ENCODE results near the gene RAB5IF. TPM values are rescaled to one million over a fixed set of nuclear protein-coding genes. Genes with fewer than 3 reads are reported as not detected.

RAB5IF gene
- total and polyA plus RNA-seq, 10 of the 15 experiments (the other 5 are each of a cell fraction or from before 2014, with no cell fraction given), result 19.4 to 246 (median 92.0) TPM

- ChIA-PET RAD21 (ENCODE audit: unreplicated experiment) (interaction anchor here (0.8 kb wide), 1 partner anchor 12 kb away, joined by 3 read pairs; the partner anchor contains the start of gene TGIF2), POLR2A (interaction anchor here (0.7 to 2.8 kb wide), 6 partner anchors 9 to 250 kb away, joined by 3 to 15 read pairs (median 8); partner anchors contain the start of gene RAB5IF), CTCF (interaction anchor here (0.8 to 2.0 kb wide), 5 partner anchors 9 to 147 kb away, joined by 3 to 6 read pairs (median 3); no protein-coding TSS in a partner anchor), SMC1A (ENCODE audit: uncharacterized antibody, unreplicated experiment) (interaction anchor here (1.5 to 3.0 kb wide), 2 partner anchors 9 kb away, joined by 6 to 12 read pairs; no protein-coding TSS in a partner anchor)
- DNase-seq (ENCODE audit: low read depth, low spot score), result no peak
- intact Hi-C loops (cut with micrococcal nuclease; ENCODE audit: unreplicated experiment) (no loop called here), in situ Hi-C loops (cut with MboI) (no loop called here)
- no TSS peak for BruUV-seq (replicated peaks)
- H3K4me2 ChIP-seq (ENCODE audit: control insufficient read depth, insufficient read depth), result no peak overlapping the region
- H3K27ac ChIP-seq (ENCODE audit: control insufficient read depth, insufficient read depth), result no peak overlapping the region
- no peaks in the 10 kb centered on the region for H3K27me3 ChIP-seq (replicated peaks in 1 of 2; ENCODE audit: control insufficient read depth in 2 of 2, insufficient read depth in 2 of 2, low read length in 1 of 2)
- 81% methylated on average over 8 of the region's 8 CpGs for WGBS (ENCODE audit: insufficient coverage, insufficient replicate concordance, low lambda C conversion rate, missing lambda C conversion rate)
- FAIRE-seq, result no peak
- no peak overlapping the region for H3K4me3 ChIP-seq
- no peaks in the 10 kb centered on the region; the same call in 2 of the 3 replicates for H3K9me3 ChIP-seq (replicated peaks; ENCODE audit: control insufficient read depth, insufficient read depth, low read length)
- H3K79me2 ChIP-seq (ENCODE audit: control insufficient read depth, insufficient read depth, low read length), result peaks cover 1% of the 10 kb centered on the region
- H3K9ac ChIP-seq (ENCODE audit: control insufficient read depth, insufficient read depth, low read length), result no peak overlapping the region
- H2AFZ ChIP-seq (ENCODE audit: control insufficient read depth, low read depth, low read length), result no peak overlapping the region
- H3K4me1 ChIP-seq (ENCODE audit: control insufficient read depth, insufficient read depth, low read length), result peaks cover 5% of the 10 kb centered on the region
- TF ChIP-seq ZBTB40 (IDR thresholded peaks at IDR 0.05; ENCODE audit: borderline replicate concordance), result no peak
- no peak for ATAC-seq
- H4K20me1 ChIP-seq (ENCODE audit: control insufficient read depth, insufficient read depth), result no peaks in the 10 kb centered on the region
- H3K36me3 ChIP-seq (ENCODE audit: control insufficient read depth in 2 of 2, insufficient read depth in 2 of 2, low read length in 1 of 2), result peaks cover 9 to 22% of the 10 kb centered on the region in 2 experiments; a peak in 3 of 4 replicates
These were observed 20.0 kb upstream of the RAB5IF start for GRCh38 chr20:36585410-36586125.

Measured in GM12878 (cell line).